ENCODE measurements around the gene ANKRD13A.
A peak's percentile ranks its signal among the peaks of the same experiment; 100 is the strongest.
"Not testable (repeated sequence)": the region's sequence is repeated elsewhere in the genome, so short reads cannot be mapped to it uniquely, and the experiment has no call there.

ANKRD13A gene

DNA sequence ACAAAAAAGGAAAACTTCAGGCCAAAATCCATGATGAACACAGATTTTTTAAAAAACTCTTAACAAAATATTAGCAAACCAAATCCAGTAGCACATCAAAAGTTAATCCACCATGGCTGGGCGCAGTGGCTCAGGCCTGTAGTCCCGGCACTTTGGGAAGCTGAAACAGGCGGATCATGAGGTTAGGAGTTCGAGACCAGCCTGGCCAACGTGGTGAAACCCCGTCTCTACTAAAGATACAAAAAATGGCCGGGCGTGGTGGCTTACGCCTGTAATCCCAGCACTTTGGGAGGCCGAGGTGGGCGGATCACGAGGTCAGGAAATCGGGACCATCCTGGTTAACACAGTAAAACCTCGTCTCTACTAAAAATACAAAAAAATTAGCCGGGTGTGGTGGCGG, 13.0 kb upstream of the ANKRD13A start:
- DNase-seq, result not testable (repeated sequence)

DNA sequence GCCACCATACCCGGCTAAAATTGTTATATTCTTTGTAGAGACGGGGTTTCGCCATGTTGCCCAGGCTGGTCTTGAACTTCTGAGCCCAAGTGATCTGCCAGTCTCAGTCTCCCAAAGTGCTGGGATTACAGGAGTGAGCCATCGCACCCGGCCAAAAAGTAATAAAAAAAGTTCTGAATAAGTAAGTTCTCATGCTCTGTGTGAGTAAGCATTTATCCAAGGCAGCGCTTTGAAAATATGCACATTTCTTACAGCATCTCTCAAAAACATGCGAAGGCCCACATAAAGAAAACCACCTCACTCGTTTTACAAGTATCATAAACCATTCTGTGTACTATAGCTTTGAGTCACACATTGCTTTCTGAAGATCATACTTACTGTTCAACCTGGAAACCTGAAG, 11.6 kb upstream of the ANKRD13A start:
- no peak for DNase-seq

DNA sequence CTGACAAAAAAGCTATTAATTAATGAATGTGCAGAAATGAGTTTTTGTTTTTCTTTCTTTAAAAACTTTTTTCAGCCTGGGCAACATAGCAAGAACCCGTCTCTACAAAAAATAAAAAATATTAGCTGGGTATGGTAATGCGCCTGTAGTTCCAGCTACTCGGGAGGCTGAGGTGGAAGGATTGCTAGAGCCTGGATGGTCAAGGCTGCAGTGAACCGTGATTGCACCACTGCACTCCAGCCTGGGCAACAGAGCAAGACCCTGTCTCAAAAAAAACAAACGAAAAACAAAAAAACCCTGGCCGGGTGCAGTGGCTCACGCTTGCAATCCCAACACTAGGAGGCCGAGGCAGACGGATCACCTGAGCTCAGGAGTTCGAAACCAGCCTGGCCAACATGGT, 11.0 kb upstream of the ANKRD13A start:
- no peak for DNase-seq

DNA sequence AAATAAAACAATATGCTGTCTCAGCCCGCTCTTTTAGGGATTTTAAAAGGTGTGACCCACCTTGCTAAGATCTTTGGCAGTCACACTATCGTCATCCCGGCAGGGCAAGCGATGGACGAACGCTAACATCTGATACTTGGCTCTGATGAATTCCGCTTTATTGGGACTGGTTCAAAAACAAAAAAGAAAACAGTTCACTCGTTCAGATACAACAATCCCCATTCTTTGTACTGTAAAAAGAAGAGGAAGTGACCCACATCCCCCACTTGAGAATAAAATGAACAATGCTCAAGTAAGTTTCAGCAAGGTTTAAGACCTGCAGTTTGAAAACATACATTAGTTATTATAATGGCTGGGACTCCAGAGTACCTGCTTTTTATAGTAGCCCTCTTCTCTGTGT, 10.3 kb upstream of the ANKRD13A start:
- DNase-seq, result no peak

DNA sequence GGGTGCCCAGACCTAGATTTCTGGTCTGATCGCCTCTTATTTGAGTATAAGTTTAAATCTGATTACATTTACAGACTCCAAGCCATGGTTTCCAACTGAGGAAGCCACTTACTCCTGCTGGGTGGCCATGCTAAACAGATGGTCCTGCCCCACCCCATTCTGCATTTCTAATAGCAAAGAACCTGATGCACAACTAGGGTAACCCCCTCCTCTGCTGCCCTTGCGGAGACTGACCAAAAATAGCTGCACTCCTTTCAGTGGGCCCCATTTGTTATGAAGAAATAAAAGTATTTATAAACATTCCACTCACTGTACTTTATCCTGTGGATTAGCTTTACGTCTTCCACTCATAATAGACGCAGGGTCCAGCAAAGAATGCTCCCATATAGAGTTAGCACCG, 9.8 kb upstream of the ANKRD13A start:
- no peak for DNase-seq

DNA sequence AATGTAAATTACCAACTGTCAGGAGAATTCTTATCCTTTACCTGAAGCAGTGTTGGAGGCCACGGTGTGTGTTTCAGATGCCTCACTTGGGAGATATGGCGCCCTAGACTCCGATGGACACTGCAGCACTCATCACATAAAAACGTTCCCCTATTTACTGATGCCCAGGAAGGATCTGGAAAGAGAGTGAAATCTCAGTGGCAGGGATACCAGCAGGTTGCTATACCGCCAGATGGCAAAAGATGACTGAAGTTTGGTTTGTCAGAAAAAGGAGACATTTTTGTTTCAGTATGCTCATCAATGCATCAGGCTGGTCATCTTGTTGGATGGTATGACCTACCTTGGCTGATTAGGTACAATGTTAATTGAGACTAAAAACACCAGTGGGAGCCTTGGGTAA, 7.6 kb upstream of the ANKRD13A start:
- DNase-seq, result no peak

DNA sequence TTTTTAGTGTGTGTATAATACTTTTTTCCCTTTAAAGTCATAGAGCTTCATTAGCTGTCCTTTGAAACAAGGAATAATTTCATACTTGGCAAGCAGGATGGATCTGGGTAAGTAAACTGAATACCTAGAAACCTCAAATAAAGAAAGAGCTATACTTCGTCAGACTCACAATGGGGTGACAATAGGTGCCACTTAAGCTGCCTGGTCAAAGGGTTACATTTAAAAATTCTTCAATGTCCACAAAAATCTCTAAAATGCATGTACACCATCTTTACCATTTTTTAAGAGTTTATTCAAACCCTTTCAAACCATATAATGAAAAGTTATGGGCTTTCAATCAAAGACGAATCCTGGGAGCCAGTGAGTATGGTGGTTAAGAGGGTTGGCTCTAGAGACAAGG, 6.1 kb upstream of the ANKRD13A start:
- DNase-seq, result no peak

DNA sequence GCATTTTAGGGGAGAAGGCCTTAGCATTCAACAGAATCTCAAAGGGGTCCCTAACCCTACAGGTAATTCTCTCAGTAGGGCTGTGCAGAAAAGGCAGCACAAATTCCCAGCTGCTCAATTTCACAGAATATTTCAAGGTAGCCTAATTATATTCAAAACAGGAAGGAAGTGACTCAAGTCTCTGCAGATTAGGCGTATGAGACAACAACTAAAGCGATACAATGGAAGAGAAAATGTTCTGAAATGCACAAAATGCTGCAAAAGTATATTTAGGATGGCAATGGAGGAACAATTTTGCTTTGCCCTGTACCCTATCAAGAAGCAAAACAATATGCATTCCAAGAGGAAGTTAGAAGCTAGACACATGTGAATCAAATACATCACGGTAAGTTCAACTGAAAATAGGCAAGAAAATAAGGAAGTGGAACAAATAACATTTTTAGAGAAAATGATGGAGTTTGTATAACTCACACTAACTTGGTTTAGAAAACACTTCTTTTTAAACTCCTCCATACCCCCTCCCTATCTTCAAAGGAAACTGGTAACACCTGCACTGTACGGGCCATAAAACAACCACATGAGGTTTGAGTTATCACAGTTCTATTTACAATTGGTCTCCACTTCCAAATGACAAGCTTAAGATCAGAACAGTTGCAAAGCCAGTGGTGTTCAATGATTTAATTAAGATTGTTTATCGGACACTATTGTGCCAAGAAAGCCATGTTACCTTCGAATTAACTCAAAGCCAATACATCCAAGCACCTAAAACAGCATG, 4.6 kb upstream of the ANKRD13A start:
- DNase-seq, result peak; percentile 51

DNA sequence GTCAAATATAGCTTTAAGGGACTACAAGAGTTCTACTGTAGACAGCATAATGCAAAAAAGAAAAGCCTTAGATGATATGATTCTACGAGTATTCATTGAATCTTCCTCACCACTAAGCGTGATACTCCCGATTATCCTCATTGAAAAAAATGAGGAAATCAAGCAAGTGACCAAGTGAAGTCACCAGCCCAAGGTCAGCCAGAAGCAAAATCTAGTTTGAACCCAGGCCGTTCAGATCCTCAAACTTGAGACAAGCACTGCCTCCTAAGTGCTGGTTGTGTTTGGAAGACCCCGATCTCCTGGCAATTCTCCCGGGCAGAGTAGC, 3.9 kb upstream of the ANKRD13A start:
- no peak for DNase-seq

DNA sequence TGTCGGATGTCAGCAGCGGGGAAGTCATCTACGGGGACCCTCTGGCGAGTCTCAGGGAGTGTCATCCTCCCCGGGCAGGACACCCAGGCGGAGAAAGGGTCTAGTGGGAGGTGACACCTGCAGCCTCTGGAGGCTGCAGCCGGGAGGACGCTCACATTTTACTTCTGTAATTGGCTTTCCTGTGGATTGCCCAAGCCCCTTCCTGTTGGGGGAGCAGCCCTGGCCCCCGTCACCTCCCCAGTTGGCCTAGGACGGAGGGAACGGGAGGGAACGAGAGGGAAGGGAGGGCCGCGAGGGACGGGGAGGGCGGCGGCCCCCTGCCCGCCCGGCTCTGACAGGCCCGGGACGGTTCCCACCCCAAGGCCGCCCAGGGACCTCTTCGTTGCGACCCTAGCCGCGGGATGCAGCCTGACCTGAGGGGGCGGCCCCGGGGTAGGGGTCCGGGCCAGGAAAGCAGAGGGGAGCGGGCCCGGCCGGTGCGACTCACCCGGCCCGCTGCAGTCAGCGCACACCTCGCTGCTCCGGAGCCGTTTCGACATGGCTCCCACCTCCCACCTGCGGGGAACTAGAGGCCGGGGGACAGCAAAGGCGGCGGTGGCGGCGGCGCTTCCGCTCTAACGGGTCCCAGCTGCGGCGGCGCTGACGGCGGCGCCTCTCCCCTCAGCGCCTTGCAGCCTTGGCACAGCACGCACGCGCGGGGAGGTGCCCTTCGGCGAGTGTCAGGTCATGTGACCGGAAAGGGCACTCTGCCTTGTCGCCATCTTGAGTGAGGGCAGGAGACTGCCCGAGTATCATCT, 3.3 kb upstream of the ANKRD13A start, which contains the start of gene GIT2:
TSS of gene GIT2 (minus strand) at position 683 of the 797 bp plus-strand sequence. CDS start at position 539, 144 bp downstream.
- peak; percentile 96 for DNase-seq

DNA sequence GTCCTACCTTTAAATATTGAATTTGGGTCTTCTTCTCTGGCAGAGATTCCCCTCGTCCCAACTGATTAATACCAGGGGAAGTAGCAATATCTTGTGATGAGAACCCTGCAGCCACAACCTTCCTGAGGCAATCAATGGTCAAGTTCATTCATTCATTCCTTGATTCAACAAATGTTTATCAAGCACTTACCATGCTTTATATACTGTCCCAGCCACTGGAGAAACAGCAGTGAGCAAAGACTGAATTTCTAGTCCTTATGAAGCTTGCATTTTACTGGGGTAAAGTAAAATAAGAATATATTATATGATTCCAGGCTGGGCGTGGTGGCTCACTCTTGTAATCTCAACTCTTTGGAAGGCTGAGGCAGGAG, 2.8 kb upstream of the ANKRD13A start:
- no peak for DNase-seq

DNA sequence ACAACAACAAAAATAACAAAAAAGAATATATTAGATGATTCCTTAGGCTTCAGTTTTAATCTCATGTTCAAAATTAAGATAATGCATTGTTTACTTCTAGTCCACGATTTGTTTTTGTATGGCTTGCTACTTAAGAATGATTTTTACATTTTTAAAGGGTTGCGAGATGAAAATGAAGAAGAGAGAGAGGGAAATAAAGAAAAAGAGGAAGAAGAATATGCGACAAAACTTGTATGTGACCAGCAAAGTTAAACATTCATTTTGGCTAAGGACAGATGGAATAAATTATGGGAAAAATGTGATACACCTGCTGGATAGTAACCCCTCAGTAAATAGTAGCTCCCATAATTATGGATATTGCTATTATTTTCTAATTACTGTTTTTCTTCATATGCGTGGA, 1.8 kb upstream of the ANKRD13A start:
- no peak for DNase-seq

DNA sequence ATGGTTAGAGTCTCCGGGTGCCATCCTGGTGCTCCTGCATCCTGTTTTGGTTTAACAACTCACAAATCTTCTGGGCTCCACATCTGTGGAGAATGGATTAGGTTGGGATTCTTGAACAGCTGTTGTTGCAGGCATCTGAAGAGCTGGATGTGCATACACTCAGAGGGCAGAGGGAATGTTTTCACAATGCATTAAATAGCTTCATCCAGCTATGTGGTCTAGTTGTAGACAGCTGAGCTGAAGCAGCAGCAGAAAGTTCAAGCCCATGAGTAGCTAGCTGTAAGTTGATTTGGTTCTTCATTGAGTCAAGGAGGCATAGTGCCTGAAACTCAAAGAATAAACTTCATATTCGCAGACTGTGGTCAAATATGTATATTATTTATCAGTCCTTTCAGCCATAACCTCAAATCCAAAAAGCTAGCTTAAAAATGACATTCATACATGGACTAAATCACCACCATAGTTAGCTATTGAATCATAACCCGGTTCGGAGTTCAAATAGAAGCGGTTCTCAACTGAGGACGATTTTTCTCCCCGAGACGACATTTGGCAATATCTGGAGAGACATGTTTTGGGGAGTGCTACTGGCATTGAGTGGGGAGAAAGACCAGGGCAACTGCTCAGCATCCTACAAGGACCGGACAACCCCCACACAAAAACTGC, 858 bp upstream of the ANKRD13A start:
- DNase-seq, result no peak

DNA sequence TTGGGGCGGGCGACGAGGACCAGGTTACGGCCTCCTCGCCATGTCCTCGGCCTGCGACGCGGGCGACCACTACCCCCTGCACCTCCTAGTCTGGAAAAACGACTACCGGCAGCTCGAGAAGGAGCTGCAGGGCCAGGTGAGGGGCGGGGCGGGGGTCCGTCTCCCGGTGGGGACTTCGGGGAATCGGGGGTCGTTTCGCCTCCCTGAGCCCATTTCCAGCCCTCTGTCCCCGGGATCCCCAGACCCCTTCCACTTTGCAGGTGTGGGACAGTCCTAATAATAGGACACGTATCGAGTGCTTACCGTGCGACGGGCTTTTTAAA, 380 bp downstream of the ANKRD13A start:
- no peak for DNase-seq

DNA sequence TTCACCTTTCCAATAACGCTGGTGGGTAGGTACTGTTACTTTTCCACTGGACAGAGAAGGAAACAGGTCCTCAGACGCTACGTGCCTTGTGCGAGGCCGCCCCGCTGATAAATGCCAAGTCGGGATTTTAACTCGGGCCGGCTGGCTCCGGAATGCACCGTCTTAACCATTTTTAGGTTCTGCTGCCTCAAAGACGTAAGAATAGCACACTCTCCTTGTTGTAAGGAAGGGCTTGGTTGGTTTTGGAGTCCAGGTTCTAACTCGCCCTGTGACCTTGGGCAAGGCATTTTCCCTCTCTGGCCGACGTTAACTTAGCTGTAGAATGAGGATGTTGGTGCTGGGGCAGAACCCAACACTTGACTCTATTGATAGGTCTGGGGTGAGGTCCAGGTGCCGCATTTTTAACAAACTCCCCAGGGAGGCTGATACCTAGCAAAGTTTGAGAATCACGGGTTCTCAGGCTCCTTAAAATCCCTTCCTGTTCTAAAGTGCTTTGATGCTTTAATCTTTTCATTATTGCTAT, 814 bp downstream of the ANKRD13A start:
- peak; percentile 30 for DNase-seq

DNA sequence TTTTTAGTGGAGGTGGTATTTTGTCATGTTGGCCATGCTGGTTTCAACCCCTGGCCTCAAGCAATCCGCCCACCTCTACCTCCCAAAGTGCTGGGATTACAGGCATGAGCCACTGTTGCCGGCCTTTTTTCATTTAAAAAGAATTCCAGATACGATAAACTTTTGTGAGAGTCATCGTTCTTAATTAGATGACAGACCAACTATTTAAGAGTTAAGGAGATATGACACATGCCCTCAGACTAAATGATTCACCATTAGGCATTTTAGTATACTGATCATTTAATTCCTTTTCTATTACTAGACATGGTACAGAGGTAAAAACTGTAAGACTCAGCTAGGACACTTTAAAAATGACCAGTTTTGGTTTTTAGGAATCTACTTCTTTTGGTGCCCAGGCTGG, 2.4 kb downstream of the ANKRD13A start:
- DNase-seq, result no peak

DNA sequence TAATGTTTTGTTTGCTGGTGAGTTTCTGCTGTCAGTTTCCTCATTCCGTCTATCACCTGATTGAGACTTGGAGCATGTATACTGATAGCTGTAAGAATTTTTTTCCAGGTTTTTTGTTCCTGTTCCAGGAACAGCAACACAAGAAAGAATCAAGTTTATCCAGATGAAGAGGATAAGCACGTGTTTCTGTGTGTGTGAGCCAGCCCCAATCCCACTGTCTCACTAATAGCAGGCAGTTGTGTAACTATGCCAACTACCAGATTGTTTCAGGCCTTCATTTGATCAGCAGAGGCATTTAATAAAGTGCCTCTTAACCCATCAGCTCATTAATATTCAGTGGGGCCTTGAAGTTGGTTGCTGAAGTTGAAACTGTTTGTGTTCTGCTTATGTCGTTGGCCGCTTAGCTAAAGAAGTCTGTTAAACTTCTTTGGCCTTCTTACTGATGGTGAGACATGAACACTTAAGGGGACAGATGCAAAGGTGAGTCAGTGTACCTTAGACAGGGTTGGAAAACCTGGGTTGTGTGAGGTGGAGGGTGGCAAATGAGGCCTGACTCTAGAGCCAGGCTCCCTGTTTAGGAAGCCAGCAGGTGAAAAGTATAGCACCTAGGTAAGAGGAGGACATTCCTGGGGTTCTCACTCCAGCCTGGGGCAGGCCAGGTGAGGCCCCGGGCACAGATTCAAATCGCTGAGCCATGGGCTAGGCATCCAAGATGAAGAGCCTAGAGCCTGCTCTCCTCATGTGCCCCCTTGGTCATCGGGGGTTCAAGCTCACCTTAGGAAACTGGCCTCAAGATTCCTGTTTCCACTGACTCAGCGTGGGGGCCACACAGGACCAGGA, 3.7 kb downstream of the ANKRD13A start:
- no peak for DNase-seq

DNA sequence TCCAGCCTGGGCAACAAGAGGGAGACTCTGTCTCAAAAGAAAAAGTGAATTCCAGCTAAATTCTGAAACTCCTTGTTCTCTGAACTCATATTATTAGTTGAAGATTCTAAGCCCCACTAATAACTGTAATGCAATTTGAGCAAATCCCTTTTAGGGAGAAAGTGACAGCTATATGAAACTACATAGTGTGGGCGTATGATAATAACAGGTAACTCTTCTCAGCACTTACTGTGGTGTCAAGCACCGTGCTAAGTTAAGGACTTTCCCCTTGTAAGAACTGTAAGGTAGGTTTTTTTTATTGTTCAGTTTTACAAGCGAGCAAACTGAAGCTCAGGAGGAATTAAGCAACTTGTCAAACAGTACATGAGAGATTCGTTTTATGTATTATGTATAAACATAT, 5.4 kb downstream of the ANKRD13A start:
- peak; percentile 36 for DNase-seq

DNA sequence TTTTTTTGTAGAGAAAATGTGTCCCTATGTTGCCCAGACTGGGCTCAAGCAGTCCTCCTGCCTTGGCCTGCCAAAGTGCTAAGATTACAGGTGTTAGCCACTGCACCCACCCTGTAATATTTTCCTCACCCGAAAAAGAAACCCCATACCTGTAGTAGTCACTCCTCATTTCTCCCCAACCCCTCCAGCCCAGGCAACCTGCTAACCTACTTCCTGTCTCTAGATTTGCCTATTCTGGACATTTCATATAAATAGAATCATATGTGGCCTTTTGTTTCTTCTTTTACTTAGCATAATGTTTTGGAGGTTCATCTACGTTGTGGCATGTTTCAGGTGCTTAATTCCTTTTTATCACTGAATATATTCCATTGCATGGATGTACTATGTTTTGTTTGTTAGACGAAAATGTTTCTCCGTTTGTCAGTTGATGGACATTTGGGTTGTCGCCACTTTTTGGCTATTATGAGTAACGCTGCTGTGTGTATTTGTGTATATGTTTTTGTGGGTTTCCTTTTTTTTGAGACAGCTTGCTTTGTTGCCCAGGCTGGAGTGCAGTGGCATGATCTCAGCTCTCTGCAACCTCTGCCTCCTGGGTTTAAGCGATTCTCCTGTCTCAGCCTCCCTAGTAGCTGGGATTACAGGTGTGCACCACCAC, 6.2 kb downstream of the ANKRD13A start:
- peak; percentile 36 for DNase-seq

DNA sequence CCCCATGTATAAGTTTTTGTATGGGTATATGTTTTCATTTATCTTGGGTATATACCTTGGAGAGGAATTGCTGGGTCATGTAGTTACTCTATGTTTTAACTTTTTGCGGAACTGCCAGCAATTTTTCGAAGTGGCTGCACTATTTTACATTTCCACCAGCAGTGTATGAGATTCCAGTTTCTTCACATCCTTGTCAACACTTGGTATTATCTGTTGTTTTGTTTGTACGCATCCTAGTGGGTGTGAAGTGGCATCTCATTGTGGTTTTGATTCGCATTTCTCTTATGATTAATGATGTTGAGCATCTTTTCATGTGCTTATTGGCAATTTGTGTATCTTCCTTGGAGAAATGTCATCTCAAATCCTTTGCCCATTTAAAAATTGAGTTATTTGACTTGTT, 6.9 kb downstream of the ANKRD13A start:
- no peak for DNase-seq

DNA sequence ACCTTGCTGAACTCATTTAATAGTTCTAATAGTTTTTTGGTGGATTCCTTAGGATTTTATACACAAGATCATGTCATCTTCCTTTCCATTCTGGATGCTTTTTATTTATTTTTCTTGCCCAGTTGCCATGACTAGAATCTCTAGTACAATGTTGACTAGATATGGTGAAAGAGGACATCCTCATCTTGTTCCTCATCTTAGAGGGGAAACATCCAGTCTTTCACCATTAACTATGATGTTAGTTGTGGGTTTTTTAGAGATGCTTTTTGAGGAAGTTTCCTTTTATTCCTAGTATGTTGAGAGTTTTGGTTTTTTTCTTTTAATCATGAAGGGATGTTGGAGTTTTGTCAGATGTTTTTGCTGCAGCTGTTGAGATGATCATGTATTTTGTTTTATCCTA, 8.7 kb downstream of the ANKRD13A start:
- DNase-seq, result no peak

DNA sequence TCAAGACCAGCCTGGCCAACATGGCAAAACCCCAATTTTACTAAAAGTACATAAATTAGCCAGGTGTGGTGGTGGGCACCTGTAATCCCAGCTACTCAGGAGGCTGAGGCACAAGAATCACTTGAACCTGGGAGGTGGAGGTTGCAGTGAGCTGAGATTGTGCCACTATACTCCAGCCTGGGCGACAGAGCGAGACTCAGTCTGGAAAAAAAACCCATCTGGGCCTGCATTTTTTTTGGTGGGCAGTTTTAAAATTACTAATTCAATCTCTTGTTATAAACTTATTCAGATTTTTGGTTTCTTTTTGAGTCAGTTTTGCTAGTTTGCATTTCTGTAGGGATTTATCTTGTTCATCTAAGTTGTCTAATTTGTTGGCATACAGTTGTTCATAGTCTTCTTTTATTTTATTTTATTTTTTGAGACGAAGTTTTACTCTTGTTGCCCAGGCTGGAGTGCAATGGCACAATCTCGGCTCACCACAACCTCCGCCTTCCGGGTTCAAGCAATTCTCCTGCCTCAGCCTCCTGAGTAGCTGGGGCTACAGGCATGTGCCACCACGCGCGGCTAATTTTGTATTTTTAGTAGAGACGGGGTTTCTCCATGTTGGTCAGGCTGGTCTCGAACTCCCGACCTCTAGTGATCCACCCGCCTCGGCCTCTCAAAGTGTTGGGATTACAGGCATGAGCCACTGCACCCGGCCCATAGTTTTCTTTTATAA, 9.6 kb downstream of the ANKRD13A start:
- DNase-seq, result not testable (repeated sequence)

Data from CD4-positive, alpha-beta T cell treated with Interleukin-17A for 1 hour (primary cell).